ENCODE data around the gene GNG7. TPM values are rescaled to one million over a fixed set of nuclear protein-coding genes. Genes with fewer than 3 reads are reported as not detected.
"Not testable (repeated sequence)": the region's sequence is repeated elsewhere in the genome, so short reads cannot be mapped to it uniquely, and the experiment has no call there.

The GNG7 gene
- total RNA-seq, 1 experiment from 2014 or later = 0.03 TPM

- H3K36me3 ChIP-seq = no peaks in the 10 kb centered on the region
- H3K27ac ChIP-seq = no peak overlapping the region
- no peak overlapping the region for H3K4me3 ChIP-seq
- H3K27me3 ChIP-seq (replicated peaks) = no peaks in the 10 kb centered on the region
- no peak for DNase-seq (ENCODE audit: low read depth in 1 of 2, low spot score in 2 of 2)
- H3K4me1 ChIP-seq (replicated peaks) = no peaks in the 10 kb centered on the region
- H3K9me3 ChIP-seq (replicated peaks) = no peaks in the 10 kb centered on the region
These were observed 16.1 kb downstream of the GNG7 start for GRCh38 chr19:2686360-2686759.

DNA sequence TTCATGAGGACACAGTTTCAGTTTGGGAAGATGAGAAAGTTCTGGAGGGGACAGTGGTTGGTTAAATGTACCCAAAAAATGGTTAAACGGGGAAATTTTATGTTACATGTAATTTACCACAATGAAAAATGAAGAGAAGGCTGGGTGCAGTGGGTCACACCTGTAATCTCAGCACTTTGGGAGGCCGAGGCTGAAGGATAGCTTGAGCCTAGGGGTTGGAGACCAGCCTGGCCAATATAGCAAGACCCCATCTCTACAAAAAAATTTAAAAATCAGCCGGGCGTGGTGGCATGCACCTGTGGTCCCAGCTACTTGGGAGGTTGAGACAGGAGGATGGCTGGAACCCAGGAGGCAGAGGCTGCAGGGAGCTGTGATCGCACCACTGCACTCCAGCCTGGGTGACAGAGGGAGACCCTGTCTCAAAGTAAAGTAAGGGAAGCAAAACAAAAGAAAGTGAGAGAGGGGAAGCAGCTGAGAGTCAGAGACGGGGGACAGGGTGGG lies 17.2 kb downstream of the GNG7 start:
- no peaks in the 10 kb centered on the region for H3K9me3 ChIP-seq (replicated peaks)
- no peaks in the 10 kb centered on the region for H3K36me3 ChIP-seq
- no peaks in the 10 kb centered on the region for H3K4me1 ChIP-seq (replicated peaks)
- H3K27me3 ChIP-seq (replicated peaks) = no peaks in the 10 kb centered on the region
- no peak overlapping the region for H3K27ac ChIP-seq
- no peak for DNase-seq (ENCODE audit: low read depth in 1 of 2, low spot score in 2 of 2)
- no peak overlapping the region for H3K4me3 ChIP-seq

GRCh38 chr19:2683430-2684003 lies 19.0 kb downstream of the GNG7 start:
- Histone ChIP-seq H3K27ac (no peak overlapping the region), H3K27me3 (replicated peaks) (no peaks in the 10 kb centered on the region), H3K4me3 (no peak overlapping the region), H3K4me1 (replicated peaks) (no peaks in the 10 kb centered on the region), H3K36me3 (no peaks in the 10 kb centered on the region), H3K9me3 (replicated peaks) (no peaks in the 10 kb centered on the region)
- no peak for DNase-seq (ENCODE audit: low read depth in 1 of 2, low spot score in 2 of 2)

DNA sequence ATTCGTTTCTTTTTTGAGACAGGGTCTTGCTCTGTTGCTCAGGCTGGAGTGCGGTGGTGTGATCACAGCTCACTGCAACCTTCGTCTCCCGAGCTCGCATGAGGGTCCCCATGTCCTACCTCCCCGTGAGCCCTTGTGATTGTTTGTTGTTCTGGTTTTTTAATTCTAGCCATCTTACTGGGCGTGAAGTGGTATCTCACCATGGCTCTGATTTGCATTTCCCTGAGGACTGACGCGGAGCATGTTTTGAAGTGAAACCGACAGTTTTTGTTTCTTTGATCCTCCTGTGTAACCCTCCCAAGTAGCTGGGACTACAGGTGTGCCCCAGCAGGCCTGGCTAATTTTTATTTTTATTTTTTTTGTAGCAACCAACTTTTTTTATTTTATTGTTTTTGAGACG lies 21.7 kb downstream of the GNG7 start:
- H3K27ac ChIP-seq = no peak overlapping the region

DNA sequence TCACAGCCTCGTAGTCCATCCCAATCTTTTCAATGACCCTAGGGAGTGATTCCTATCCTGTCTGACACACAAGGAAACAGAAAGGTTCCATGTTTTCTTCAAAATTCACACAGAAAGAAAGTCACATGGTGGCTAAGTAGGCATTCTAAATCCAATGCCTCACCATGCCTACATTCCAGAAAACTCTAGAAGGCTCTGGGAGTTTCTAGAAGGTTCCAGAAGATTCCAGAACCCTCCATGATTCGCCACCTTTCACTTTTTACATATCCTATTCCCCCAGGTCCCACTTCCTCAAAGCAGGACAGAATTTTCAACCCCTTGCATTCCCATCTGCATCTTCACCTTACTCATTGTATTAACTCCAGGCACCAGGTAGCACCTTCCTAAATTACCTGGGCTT lies 23.1 kb downstream of the GNG7 start:
- H3K27me3 ChIP-seq (replicated peaks) = peaks cover 9% of the 10 kb centered on the region
- no peak overlapping the region for H3K27ac ChIP-seq
- no peak overlapping the region for H3K4me3 ChIP-seq
- no peak for DNase-seq (ENCODE audit: low read depth in 1 of 2, low spot score in 2 of 2)
- no peaks in the 10 kb centered on the region for H3K4me1 ChIP-seq (replicated peaks)
- no peaks in the 10 kb centered on the region for H3K9me3 ChIP-seq (replicated peaks)
- no peaks in the 10 kb centered on the region for H3K36me3 ChIP-seq

More for the DNA sequence above, 21.7 kb downstream of the GNG7 start:
- Histone ChIP-seq H3K36me3 (no peaks in the 10 kb centered on the region), H3K4me3 (no peak overlapping the region), H3K27me3 (replicated peaks) (peaks cover 3% of the 10 kb centered on the region; the same call in 1 of the 2 replicates), H3K9me3 (replicated peaks) (no peaks in the 10 kb centered on the region), H3K4me1 (replicated peaks) (no peaks in the 10 kb centered on the region)
- no peak for DNase-seq (ENCODE audit: low read depth in 1 of 2, low spot score in 2 of 2)

GRCh38 chr19:2678948-2679347 lies 23.5 kb downstream of the GNG7 start:
- H3K9me3 ChIP-seq (replicated peaks); H3K4me1 ChIP-seq (replicated peaks); H3K36me3 ChIP-seq; H3K4me3 ChIP-seq; H3K27ac ChIP-seq; DNase-seq (ENCODE audit: low read depth in 1 of 2, low spot score in 2 of 2): not testable (repeated sequence)
- peaks cover 13% of the 10 kb centered on the region for H3K27me3 ChIP-seq (replicated peaks)

- no peak for DNase-seq (ENCODE audit: low read depth in 1 of 2, low spot score in 2 of 2)
- Histone ChIP-seq H3K36me3 (no peaks in the 10 kb centered on the region), H3K27me3 (replicated peaks) (peaks cover 13% of the 10 kb centered on the region), H3K27ac (no peak overlapping the region), H3K4me1 (replicated peaks) (no peaks in the 10 kb centered on the region), H3K9me3 (replicated peaks) (no peaks in the 10 kb centered on the region), H3K4me3 (no peak overlapping the region)
These were observed 24.3 kb downstream of the GNG7 start for GRCh38 chr19:2678044-2678671.

- DNase-seq (ENCODE audit: low read depth in 1 of 2, low spot score in 2 of 2) = no peak
- H3K36me3 ChIP-seq = no peaks in the 10 kb centered on the region
- no peaks in the 10 kb centered on the region for H3K9me3 ChIP-seq (replicated peaks)
- H3K27me3 ChIP-seq (replicated peaks) = peaks cover 15% of the 10 kb centered on the region
- no peaks in the 10 kb centered on the region for H3K4me1 ChIP-seq (replicated peaks)
- H3K27ac ChIP-seq = no peak overlapping the region
- no peak overlapping the region for H3K4me3 ChIP-seq
These were observed 25.7 kb downstream of the GNG7 start for GRCh38 chr19:2676823-2677222.

DNA sequence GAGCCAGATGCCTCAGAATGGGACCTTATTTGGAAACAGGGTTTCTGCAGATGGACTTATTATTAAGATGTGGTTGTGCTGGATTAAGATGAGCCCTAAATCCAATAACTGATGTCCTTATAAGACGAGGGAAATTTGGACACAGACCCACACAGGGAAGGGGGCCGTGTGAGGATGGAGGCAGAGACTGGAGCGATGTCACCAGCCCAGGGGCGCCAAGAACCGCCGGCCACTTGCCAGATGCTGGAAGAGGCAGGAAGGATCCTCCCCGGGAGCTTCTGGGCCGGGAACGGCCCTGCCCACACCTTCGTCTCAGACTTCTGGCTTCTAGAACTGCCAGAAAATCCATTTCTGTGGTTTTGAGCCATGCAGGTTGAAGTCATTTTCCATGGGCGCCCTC lies 26.6 kb downstream of the GNG7 start:
- Histone ChIP-seq H3K27me3 (replicated peaks) (peaks cover 15% of the 10 kb centered on the region), H3K9me3 (replicated peaks) (no peaks in the 10 kb centered on the region), H3K4me1 (replicated peaks) (no peaks in the 10 kb centered on the region), H3K4me3 (no peak overlapping the region), H3K27ac (no peak overlapping the region), H3K36me3 (no peaks in the 10 kb centered on the region)
- no peak for DNase-seq (ENCODE audit: low read depth in 1 of 2, low spot score in 2 of 2)

- no peaks in the 10 kb centered on the region for H3K9me3 ChIP-seq (replicated peaks)
- H3K27me3 ChIP-seq (replicated peaks) = peaks cover 28% of the 10 kb centered on the region
- no peaks in the 10 kb centered on the region for H3K4me1 ChIP-seq (replicated peaks)
- no peak overlapping the region for H3K27ac ChIP-seq
- no peaks in the 10 kb centered on the region for H3K36me3 ChIP-seq
- H3K4me3 ChIP-seq = no peak overlapping the region
- DNase-seq (ENCODE audit: low read depth in 1 of 2, low spot score in 2 of 2) = no peak
These were observed 32.3 kb downstream of the GNG7 start for GRCh38 chr19:2670217-2670616.

- H3K36me3 ChIP-seq = no peaks in the 10 kb centered on the region
- H3K9me3 ChIP-seq (replicated peaks) = no peaks in the 10 kb centered on the region
- no peak for DNase-seq (ENCODE audit: low read depth in 1 of 2, low spot score in 2 of 2)
- no peak overlapping the region for H3K4me3 ChIP-seq
- no peak overlapping the region for H3K27ac ChIP-seq
- H3K4me1 ChIP-seq (replicated peaks) = no peaks in the 10 kb centered on the region
- H3K27me3 ChIP-seq (replicated peaks) = peaks cover 18% of the 10 kb centered on the region; the same call in 1 of the 2 replicates
These were observed 34.2 kb downstream of the GNG7 start for GRCh38 chr19:2668175-2668763.

- H3K27me3 ChIP-seq (replicated peaks) = peaks cover 15% of the 10 kb centered on the region; the same call in 1 of the 2 replicates
- H3K4me3 ChIP-seq; DNase-seq (ENCODE audit: low read depth in 1 of 2, low spot score in 2 of 2); H3K36me3 ChIP-seq; H3K4me1 ChIP-seq (replicated peaks); H3K9me3 ChIP-seq (replicated peaks); H3K27ac ChIP-seq: not testable (repeated sequence)
These were observed 35.1 kb downstream of the GNG7 start for GRCh38 chr19:2667349-2667748.

DNA sequence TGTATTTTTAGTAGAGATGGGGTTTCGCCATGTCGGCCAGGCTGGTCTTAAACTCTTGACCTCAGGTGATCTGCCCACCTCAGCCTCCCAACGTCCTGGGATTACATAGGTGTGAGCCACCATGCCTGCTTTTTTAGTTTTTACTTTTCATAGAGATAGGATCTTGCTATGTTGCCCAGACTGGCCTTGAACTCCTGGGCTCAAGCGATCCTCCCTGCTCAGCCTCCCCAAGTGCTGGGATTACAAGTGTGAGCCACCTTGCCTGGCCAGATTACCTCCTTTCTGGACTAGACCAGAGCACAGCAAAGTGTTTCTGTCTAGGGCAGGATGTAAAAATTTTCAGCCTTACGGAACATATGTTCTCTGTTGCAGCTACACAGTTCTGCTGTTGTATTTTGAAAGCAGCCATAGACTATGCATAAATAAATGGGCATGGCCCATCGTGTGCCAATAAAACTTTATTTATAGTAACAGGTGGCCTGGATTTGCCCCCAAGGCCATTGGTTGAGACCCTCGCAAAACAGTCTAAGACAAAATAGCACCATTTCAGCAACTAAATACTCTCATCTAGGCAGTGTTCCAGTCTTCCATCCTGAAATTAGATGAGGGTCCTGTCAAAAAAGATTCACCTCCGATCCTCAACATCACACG lies 36.0 kb downstream of the GNG7 start:
- Histone ChIP-seq H3K27me3 (replicated peaks) (peaks cover 15% of the 10 kb centered on the region; the same call in 1 of the 2 replicates), H3K4me3 (no peak overlapping the region), H3K27ac (no peak overlapping the region), H3K36me3 (no peaks in the 10 kb centered on the region), H3K4me1 (replicated peaks) (no peaks in the 10 kb centered on the region), H3K9me3 (replicated peaks) (peaks cover 3% of the 10 kb centered on the region; the same call in 1 of the 2 replicates)
- DNase-seq (ENCODE audit: low read depth in 1 of 2, low spot score in 2 of 2) = no peak

DNA sequence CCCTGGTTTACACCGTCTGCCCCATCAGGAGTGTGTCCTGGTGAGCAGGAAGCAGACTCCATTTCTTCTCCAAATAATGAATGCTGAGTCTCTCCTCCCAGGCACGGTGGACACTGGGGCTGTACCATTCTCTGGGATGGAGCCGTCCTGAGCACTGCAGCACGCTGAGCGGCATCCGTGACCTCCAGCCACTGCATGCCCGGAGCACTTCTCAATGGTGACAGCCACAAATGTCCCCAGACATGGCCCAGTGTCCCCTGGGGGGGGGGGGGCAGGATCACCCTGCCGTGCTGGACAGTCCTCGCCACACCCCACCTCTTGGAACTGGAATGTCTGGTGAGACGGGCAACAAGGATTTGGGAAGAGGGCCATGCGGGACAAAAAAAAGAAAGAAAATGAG lies 37.4 kb downstream of the GNG7 start:
- peaks cover 3% of the 10 kb centered on the region; the same call in 1 of the 2 replicates for H3K9me3 ChIP-seq (replicated peaks)
- no peaks in the 10 kb centered on the region for H3K36me3 ChIP-seq
- no peak overlapping the region for H3K27ac ChIP-seq
- H3K4me1 ChIP-seq (replicated peaks) = no peaks in the 10 kb centered on the region
- no peak overlapping the region for H3K4me3 ChIP-seq
- DNase-seq (ENCODE audit: low read depth in 1 of 2, low spot score in 2 of 2) = no peak
- peaks cover 15% of the 10 kb centered on the region; the same call in 1 of the 2 replicates for H3K27me3 ChIP-seq (replicated peaks)

Data from SJSA1 (cell line).